Measurements from ENCODE around the gene CYB5R4.
"Not testable (repeated sequence)": the region's sequence is repeated elsewhere in the genome, so short reads cannot be mapped to it uniquely, and the experiment has no call there.

CYB5R4 gene

DNA sequence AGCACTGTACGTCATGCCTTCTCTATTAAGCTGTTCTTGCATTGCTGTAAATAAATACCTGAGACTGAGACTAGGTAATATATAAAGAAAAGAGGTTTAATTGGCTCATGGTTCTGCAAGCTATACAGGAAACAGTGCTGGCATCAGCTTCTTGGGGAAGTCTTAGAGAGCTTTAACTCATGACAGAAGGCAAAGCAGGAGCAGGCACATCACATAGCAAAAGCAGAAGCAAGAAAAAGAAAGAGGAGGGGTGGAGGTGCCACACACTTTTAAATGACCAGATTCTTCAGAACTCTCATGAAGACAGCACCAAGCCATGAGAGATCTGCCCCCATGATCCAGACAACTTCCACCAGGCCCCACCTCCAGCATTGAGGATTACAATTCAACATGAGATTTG, 30.1 kb downstream of the CYB5R4 start:
- TF ChIP-seq, protein P1, sequence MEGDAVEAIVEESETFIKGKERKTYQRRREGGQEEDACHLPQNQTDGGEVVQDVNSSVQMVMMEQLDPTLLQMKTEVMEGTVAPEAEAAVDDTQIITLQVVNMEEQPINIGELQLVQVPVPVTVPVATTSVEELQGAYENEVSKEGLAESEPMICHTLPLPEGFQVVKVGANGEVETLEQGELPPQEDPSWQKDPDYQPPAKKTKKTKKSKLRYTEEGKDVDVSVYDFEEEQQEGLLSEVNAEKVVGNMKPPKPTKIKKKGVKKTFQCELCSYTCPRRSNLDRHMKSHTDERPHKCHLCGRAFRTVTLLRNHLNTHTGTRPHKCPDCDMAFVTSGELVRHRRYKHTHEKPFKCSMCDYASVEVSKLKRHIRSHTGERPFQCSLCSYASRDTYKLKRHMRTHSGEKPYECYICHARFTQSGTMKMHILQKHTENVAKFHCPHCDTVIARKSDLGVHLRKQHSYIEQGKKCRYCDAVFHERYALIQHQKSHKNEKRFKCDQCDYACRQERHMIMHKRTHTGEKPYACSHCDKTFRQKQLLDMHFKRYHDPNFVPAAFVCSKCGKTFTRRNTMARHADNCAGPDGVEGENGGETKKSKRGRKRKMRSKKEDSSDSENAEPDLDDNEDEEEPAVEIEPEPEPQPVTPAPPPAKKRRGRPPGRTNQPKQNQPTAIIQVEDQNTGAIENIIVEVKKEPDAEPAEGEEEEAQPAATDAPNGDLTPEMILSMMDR (conservative IDR thresholded peaks at IDR 0.05; ENCODE audit: low read depth, low read length), result no peak
- no peak overlapping the region for H3K4me3 ChIP-seq (ENCODE audit: low read depth, low read length)
- DNase-seq (ENCODE audit: low read depth), result no peak

DNA sequence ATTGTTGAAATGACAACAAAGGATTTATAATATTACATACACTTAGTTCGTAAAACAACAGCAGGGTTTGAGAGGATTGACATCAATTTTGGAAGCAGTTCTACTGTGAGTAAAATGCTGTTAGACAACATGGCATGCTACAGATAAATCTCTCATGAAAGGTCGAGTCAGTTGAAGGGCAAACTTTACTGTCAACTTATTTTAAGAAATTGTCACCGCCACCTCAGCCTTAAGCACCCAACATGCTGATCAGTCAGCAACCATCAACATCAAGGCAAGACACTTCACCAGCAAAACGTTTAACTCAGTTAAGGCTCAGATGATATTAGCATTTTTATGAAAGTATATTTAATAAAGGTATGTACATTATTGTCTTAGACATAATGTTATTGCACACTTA, 31.0 kb downstream of the CYB5R4 start:
- DNase-seq (ENCODE audit: low read depth), result no peak
- no peak overlapping the region for H3K4me3 ChIP-seq (ENCODE audit: low read depth, low read length)
- TF ChIP-seq, protein P1 (conservative IDR thresholded peaks at IDR 0.05; ENCODE audit: low read depth, low read length), result no peak

DNA sequence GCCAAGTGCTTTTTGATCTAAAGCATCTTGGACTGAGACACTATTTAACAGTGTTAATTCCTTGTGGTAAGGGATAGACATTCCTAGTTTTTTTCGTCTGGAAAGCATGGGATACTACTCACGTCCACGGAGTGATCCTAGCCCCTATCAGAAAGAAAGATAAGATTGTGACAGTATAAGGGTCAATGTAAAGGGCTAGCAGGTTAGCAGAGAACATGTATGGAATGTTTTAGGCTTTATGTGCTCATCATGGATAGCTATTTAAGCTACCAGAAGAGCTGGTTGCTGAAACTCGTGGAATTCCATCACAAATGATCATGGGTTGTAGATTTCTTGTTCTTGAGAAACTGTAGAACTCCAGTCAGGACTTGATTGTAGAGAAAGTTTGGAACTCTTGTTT, 32.1 kb downstream of the CYB5R4 start:
- DNase-seq (ENCODE audit: low read depth), result no peak
- TF ChIP-seq, protein P1 (conservative IDR thresholded peaks at IDR 0.05; ENCODE audit: low read depth, low read length), result no peak
- no peak overlapping the region for H3K4me3 ChIP-seq (ENCODE audit: low read depth, low read length)

DNA sequence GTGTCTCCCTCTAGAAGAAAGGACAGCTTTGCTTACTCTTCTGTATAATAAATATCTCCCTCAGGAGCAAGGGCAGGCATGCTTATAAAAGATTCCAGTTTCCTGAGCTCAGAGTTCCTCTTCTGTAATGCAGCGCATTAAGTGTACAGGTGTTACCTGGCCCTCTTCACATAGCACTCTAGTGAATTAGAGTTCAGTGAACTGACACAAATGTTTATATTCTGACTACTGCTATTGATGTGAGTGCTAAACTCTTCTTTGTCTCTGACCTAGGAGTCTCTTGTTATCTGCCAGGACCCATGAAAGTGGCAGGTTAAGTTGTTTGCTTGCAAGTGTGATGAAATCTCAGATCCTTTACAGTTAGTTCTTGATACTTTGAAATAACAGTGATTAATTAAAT, 33.5 kb downstream of the CYB5R4 start:
- DNase-seq (ENCODE audit: low read depth), result no peak
- H3K4me3 ChIP-seq (ENCODE audit: low read depth, low read length), result no peak overlapping the region
- TF ChIP-seq, protein P1 (conservative IDR thresholded peaks at IDR 0.05; ENCODE audit: low read depth, low read length), result no peak

DNA sequence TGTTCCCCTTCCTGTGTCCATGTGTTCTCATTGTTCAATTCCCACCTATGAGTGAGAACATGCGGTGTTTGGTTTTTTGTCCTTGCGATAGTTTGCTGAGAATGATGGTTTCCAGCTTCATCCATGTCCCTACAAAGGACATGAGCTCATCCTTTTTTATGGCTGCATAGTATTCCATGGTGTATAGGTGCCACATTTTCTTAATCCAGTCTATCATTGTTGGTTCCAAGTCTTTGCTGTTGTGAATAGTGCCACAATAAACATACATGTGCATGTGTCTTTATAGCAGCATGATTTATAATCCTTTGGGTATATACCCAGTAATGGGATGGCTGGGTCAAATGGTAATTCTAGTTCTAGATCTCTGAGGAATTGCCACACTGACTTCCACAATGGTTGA, 37.6 kb downstream of the CYB5R4 start:
- DNase-seq (ENCODE audit: low read depth); H3K4me3 ChIP-seq (ENCODE audit: low read depth, low read length): not testable (repeated sequence)

DNA sequence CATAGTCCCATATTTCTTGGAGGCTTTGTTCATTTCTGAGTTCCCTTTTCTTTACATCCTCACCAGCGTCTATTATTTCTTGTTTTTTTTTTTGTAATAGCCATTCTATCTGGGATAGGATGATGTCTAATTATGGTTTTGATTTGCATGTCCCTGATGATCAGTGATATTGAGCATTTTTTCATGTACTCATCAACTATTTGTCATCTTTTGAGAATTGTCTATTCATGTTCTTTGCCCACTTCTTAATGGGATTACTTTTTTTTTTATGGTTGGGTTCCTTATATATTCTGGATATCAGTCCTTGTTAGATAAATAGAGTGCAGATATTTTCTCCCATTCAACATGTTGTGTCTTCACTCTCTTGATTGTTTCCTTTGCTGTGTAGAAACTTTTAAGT, 42.1 kb downstream of the CYB5R4 start:
- H3K4me3 ChIP-seq (ENCODE audit: low read depth, low read length), result no peak overlapping the region
- TF ChIP-seq, protein P1 (conservative IDR thresholded peaks at IDR 0.05; ENCODE audit: low read depth, low read length), result no peak
- no peak for DNase-seq (ENCODE audit: low read depth)

DNA sequence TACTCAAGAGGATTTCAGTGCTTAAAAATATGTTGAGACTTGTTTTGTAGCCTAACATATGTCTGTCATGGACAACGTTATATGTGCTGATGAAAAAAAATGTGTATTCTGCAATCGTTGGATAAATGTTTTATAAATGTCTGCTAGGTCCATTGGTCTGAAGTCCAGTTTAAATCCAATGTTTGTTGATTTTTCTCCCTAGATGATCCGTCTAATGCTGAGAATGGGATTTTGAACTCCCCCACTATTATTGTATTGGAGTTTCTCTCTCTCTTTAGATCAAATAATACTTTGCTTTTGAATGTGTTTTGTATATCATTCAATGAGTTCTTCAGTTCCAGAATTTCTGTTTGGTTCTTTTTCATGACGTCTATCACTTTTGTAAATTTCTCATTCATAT, 44.9 kb downstream of the CYB5R4 start:
- H3K4me3 ChIP-seq (ENCODE audit: low read depth, low read length), result no peak overlapping the region
- no peak for DNase-seq (ENCODE audit: low read depth)
- TF ChIP-seq, protein P1 (conservative IDR thresholded peaks at IDR 0.05; ENCODE audit: low read depth, low read length), result no peak

DNA sequence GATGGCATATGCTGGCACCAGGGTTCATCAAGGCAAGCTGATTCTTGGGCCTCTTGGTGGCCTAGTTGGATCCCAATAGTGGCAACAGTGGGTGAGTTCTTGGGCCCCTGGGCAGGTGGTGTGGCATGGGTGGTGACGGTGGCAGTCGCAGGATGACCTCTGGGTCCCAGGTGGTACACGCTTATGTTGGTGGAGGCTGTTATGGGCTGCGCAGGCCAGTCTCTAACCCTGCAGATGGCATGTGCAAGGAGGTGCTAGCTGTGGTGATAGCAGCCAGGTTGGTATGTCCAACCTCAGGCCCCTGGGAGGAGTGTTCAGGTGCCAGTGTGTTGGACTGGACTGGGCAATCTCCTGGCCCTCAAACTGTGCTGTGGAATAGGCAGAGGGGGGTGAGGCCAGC, 46.2 kb downstream of the CYB5R4 start:
- TF ChIP-seq, protein P1 (conservative IDR thresholded peaks at IDR 0.05; ENCODE audit: low read depth, low read length), result no peak
- H3K4me3 ChIP-seq (ENCODE audit: low read depth, low read length), result no peak overlapping the region
- no peak for DNase-seq (ENCODE audit: low read depth)

DNA sequence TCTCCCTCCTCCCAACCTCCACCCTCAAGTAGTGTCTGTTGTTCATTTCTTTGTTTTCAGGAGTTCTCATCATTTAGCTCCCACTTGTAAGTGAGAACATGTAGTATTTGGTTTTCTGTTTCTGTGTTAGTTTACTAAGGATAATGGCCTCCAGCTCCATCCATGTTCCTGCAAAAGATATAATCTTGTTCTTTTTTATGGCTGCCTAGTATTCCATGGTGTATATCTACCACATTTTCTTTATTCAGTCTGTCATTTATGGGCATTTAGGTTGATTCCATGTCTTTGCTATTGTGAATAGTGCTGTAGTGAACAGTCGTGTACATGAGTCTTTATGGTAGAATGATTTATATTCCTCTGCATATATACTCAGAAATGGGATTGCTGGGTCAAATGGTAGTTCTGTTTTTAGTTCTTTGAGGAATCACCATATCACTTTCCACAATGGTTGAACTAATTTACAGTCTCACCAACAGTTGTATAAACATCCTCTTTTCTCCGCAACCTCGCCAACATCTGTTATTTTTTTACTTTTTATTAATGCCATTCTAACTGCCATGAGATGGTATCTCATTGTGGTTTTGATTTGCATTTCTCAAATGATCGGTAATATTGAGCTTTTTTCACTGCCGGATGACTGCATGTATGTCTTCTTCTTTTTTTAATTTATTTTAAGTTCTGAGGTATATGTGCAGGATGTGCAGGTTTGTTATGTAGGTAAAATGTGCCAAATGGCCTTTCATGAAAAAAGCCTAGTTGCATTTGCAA, 48.3 kb downstream of the CYB5R4 start:
- not testable (repeated sequence) for DNase-seq (ENCODE audit: low read depth); H3K4me3 ChIP-seq (ENCODE audit: low read depth, low read length)
